ENCODE data around the gene INSR. TPM values are rescaled to one million over a fixed set of nuclear protein-coding genes. Genes with fewer than 3 reads are reported as not detected.

The INSR gene
- total RNA-seq, 4 donors from 2014 or later: 125 to 191 (median 167) TPM

DNA sequence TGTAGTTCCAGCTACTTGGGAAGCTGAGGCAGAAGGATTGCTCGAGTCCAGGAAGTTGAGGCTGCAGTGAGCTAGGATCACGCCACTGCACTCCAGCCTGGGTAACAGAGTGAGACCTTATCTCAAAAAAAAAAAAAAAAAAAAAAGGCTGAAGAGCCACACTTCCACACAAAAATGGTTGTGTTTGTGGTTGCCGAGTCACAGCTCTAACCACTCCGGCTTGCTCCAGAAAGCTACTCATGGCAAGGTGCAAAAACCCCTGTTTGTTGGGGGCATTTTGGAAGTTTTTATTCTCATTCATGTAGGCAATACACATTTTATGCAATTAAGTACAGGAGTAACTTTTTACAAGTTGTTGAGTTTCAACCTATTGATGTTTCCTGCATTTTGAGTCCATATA lies 93.5 kb downstream of the INSR start:
- Histone ChIP-seq H3K36me3 (no peaks in the 10 kb centered on the region), H3K27ac (peak overlapping the region in 2 of 4 donors; percentile 9 to 80), H3K27me3 (no peaks in the 10 kb centered on the region), H3K9me3 (no peaks in the 10 kb centered on the region), H3K4me3 (no peak overlapping the region), H3K4me1 (peaks cover 0 to 34% (median 3%) of the 10 kb centered on the region in 4 donors)
- TF ChIP-seq, protein P1, sequence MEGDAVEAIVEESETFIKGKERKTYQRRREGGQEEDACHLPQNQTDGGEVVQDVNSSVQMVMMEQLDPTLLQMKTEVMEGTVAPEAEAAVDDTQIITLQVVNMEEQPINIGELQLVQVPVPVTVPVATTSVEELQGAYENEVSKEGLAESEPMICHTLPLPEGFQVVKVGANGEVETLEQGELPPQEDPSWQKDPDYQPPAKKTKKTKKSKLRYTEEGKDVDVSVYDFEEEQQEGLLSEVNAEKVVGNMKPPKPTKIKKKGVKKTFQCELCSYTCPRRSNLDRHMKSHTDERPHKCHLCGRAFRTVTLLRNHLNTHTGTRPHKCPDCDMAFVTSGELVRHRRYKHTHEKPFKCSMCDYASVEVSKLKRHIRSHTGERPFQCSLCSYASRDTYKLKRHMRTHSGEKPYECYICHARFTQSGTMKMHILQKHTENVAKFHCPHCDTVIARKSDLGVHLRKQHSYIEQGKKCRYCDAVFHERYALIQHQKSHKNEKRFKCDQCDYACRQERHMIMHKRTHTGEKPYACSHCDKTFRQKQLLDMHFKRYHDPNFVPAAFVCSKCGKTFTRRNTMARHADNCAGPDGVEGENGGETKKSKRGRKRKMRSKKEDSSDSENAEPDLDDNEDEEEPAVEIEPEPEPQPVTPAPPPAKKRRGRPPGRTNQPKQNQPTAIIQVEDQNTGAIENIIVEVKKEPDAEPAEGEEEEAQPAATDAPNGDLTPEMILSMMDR (IDR thresholded peaks at IDR 0.05): no peak
- no peak for TF ChIP-seq POLR2A (IDR thresholded peaks at IDR 0.05)
- no peak for DNase-seq

DNA sequence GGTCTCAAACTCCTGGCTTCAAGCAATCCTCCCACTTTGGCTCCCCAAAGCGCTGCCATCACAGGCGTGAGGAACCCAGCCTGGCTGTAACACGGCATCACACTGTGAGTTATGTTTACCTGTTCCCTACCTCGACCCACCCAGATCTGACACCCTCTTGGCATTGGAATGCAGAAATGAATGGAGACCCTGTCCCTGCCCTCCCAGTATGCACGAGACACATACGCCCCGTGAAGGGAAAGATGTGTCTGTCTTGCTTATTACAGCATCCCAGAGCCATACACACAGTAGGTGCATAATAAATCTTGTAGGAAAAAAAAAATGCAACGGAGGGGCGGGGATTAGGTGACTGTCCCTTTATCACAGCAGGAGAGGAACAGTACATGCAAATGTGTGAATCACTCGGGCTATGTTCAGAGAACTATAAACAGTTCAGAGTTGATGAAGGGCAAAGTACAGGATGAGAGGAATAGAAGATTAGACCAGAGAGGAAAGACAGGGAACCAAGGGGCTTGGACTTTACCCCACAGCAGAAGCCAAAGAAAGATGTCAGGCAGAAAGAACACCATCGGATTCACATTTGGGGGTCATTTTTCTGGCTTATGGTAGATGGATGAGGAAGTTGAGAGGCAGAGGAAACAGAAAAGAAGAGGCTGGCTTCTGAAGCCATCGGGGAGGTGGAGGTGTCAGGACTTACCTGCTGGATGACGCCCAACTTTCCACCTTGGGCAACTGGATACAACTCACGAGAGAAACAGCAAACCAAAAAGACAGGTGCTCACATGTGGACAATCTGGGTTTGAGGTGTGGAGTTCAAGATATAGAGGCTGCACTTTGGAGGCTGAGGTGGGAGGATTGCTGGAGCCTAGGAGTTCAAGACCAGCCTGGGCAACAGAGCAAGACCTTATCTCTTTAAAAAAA lies 94.3 kb downstream of the INSR start:
- Histone ChIP-seq H3K4me3 (peak overlapping the region in 1 of 4 donors; percentile 19), H3K4me1 (peaks cover 0 to 30% (median 3%) of the 10 kb centered on the region in 4 donors)
- no peak for TF ChIP-seq POLR2A (IDR thresholded peaks at IDR 0.05)
- TF ChIP-seq, protein P1 (IDR thresholded peaks at IDR 0.05): no peak

DNA sequence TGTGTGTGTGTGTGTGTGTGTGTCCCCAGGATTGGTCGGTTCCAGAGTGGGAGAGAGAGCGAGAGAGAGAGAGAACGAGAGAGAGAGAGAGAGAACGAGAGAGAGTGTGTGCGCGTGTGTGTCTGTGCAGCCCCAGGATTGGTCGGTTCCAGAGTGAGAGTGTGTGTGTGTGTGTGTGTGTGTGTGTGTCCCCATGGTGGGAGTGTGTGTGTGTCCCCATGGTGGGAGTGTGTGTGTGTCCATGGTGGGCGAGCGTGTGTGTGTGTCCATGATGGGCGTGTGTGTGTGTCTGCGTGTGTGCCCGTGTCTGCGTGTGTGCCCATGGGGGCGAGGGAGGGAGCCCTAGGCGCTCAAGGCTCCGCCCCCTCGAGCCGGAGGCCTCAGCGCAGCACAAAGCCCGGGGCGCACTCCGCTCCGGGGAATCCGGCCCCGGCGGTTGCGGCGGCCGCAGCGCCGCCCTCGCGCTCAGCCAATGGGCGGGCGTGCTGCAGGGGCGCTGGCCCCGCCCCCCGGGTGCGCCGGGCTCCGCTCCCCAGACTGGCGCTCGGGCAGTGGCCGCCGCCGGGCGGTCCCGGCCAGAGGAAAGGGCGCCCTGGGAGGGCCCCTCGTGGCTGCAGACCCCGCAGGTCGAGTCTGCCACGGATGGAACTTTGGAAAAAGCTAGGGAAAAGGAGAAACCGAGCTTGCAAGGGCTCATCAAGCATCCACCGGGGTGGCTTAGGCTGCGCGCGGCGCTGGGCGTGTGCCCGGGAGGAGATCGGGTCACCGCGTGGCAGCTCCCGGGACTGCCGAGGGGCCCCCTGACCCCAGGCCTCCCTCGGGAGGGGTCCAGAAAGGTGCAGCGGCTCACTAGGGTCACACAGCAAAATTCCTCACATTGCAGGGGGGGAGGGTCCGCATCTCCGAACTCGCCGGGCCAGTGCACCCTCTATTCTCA lies 96.2 kb downstream of the INSR start:
- Histone ChIP-seq H3K27me3 (no peaks in the 10 kb centered on the region), H3K27ac (peak overlapping the region; percentile 60 to 95 (median 75)), H3K9me3 (no peaks in the 10 kb centered on the region), H3K36me3 (no peaks in the 10 kb centered on the region), H3K4me1 (peaks cover 0 to 28% (median 3%) of the 10 kb centered on the region in 4 donors), H3K4me3 (peak overlapping the region; percentile 46 to 88 (median 62))
- TF ChIP-seq, protein P1 (IDR thresholded peaks at IDR 0.05): peak in 3 of 6 experiments; percentile 42 to 47 (median 42)
- TF ChIP-seq POLR2A (IDR thresholded peaks at IDR 0.05): peak; percentile 56 to 66
- peak; percentile 78 to 95 (median 94) for DNase-seq

More for the DNA sequence above, 94.3 kb downstream of the INSR start:
- peak overlapping the region in 3 of 4 donors; percentile 49 to 95 (median 80) for H3K27ac ChIP-seq
- H3K27me3 ChIP-seq: no peaks in the 10 kb centered on the region
- H3K36me3 ChIP-seq: no peaks in the 10 kb centered on the region
- DNase-seq: peak in 2 of 3 donors; percentile 63 to 73
- no peaks in the 10 kb centered on the region for H3K9me3 ChIP-seq

DNA sequence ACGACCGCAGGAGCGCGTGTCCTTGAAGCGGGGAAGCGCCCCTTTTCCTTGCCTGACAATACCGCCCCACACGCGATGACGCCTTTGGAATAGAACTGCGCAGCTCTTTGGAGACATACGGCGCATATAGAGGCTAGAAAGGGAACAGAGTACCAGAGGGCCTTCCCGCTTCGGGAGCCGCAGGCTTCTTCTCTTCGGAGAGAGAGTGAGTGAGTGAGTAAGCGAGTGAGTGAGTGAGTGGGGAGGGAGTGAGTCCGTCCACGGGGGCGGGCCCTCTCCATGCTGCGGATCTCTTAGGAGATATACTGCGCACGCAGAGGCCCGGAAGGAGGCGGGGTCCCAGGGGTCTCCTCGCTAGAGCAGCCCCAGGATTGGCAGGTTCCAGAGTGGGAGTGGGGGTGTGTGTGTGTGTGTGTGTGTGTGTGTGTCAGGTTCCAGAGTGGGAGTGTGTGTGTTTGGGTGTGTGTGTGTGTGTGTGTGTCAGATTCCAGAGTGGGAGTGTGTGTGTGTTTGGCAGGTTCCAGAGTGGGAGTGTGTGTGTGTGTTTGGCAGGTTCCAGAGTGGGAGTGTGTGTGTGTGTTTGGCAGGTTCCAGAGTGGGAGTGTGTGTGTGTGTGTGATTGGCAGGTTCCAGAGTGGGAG lies 97.0 kb downstream of the INSR start:
- Histone ChIP-seq H3K27ac (peak overlapping the region; percentile 60 to 95 (median 75)), H3K9me3 (no peaks in the 10 kb centered on the region), H3K4me3 (peak overlapping the region; percentile 46 to 88 (median 62)), H3K36me3 (no peaks in the 10 kb centered on the region), H3K4me1 (peaks cover 0 to 28% (median 3%) of the 10 kb centered on the region in 4 donors), H3K27me3 (no peaks in the 10 kb centered on the region)
- DNase-seq: peak; percentile 81 to 95 (median 87)
- TF ChIP-seq, protein P1 (IDR thresholded peaks at IDR 0.05): peak in 1 of 6 experiments; percentile 7
- TF ChIP-seq POLR2A (IDR thresholded peaks at IDR 0.05): peak in 1 of 2 donors; percentile 37

DNA sequence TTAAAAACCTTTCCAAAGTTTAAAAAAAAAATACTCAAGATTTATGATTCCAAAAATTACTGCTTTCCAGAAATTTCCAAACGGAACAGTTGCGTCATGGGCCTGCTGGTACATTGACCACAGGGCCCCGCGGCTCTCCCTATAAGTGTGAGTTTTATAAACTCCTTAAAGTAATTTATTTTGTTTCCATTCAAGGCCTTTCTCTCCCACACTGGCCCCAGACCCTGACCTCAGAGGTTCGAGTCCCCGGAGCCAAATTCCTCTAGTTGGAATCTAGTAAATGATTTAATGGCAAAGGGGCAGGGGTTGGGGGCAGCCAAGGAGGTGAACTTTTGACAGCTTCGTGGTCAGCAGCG lies 97.5 kb downstream of the INSR start:
- Histone ChIP-seq H3K27ac (peak overlapping the region; percentile 60 to 95 (median 75)), H3K4me3 (peak overlapping the region; percentile 46 to 88 (median 62)), H3K36me3 (no peaks in the 10 kb centered on the region), H3K9me3 (no peaks in the 10 kb centered on the region), H3K27me3 (no peaks in the 10 kb centered on the region), H3K4me1 (peaks cover 0 to 28% (median 3%) of the 10 kb centered on the region in 4 donors)
- peak in 2 of 3 donors; percentile 26 to 64 for DNase-seq
- TF ChIP-seq POLR2A (IDR thresholded peaks at IDR 0.05): no peak
- TF ChIP-seq, protein P1 (IDR thresholded peaks at IDR 0.05): no peak
